Loucy (cell line): ENCODE data around the gene WDR7.

ENCODE experiments used
- EZH2phosphoT487 ChIP-seq: fragments of 200-600 bp; IDR thresholded peaks from 2 replicates; pipeline ENCODE4 v1.6.1; 2018; ENCODE audit warnings: antibody characterized with exemption, mild to moderate bottlenecking, moderate library complexity, borderline replicate concordance
- TF ChIP-seq, protein P1 (sequence below): fragments of 200-600 bp; sonication (generic); conservative IDR thresholded peaks from 2 replicates; pipeline ENCODE4 v1.5.1; 2014; ENCODE audit warnings: mild to moderate bottlenecking, antibody characterized with exemption, low read length

DNA sequence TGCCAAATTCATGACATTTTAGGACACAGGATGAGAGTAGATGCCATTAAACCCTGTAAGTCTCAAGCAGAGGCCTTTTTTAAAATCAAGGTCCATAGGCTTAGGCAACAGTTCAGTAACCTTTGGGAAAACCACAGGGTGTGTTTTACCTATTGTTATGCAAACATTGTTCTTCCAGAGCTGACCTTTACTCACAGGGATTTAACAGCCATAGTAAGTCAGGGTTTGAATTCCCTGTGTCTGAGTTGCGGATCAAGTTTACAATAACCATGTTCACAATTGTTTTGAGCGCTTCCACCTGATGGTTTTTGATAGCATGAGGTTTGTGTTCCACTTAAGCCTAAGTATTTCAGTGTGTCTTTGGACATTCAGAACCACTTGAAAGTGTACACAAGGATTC lies 335.7 kb downstream of the WDR7 start:
- TF ChIP-seq, protein P1, sequence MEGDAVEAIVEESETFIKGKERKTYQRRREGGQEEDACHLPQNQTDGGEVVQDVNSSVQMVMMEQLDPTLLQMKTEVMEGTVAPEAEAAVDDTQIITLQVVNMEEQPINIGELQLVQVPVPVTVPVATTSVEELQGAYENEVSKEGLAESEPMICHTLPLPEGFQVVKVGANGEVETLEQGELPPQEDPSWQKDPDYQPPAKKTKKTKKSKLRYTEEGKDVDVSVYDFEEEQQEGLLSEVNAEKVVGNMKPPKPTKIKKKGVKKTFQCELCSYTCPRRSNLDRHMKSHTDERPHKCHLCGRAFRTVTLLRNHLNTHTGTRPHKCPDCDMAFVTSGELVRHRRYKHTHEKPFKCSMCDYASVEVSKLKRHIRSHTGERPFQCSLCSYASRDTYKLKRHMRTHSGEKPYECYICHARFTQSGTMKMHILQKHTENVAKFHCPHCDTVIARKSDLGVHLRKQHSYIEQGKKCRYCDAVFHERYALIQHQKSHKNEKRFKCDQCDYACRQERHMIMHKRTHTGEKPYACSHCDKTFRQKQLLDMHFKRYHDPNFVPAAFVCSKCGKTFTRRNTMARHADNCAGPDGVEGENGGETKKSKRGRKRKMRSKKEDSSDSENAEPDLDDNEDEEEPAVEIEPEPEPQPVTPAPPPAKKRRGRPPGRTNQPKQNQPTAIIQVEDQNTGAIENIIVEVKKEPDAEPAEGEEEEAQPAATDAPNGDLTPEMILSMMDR, result no peak
- no peak for TF ChIP-seq EZH2phosphoT487
